Ectodermal cell (in vitro differentiated cells): ENCODE data around the gene PIAS1.

ENCODE experiments used
- H3K27ac ChIP-seq: 2 replicates; pipeline ENCODE4 v1.7.0; 2013; ENCODE audit warnings: mild to moderate bottlenecking, low read depth, low read length; ENCODE audit not compliant: insufficient read depth, poor library complexity, severe bottlenecking
- H3K27me3 ChIP-seq: 2 replicates; pipeline ENCODE4 v1.7.0; 2013; ENCODE audit warnings: mild to moderate bottlenecking, low read length; ENCODE audit not compliant: insufficient read depth, control insufficient read depth, poor library complexity, severe bottlenecking
- H3K36me3 ChIP-seq: one replicate; pipeline ENCODE4 v1.7.0; 2013; ENCODE audit warnings: low read length; ENCODE audit not compliant: control insufficient read depth, insufficient read depth
- H3K4me1 ChIP-seq: one replicate; pipeline ENCODE4 v1.7.0; 2013; ENCODE audit warnings: low read length; ENCODE audit not compliant: control insufficient read depth, insufficient read depth
- H3K4me3 ChIP-seq: 2 replicates; pipeline ENCODE4 v1.7.0; 2013; ENCODE audit warnings: low read depth, low read length, control low read depth; ENCODE audit not compliant: insufficient read depth
- H3K9me3 ChIP-seq: 2 replicates; pipeline ENCODE4 v1.7.0; 2013; ENCODE audit warnings: mild to moderate bottlenecking, low read length, moderate library complexity; ENCODE audit not compliant: control insufficient read depth
- WGBS, 2 experiments: methylation state at CpG; one replicate each; pipeline ENCODE4 v1.1.7; 2013; ENCODE audit warnings: missing lambda C conversion rate in 2 of 2; 5-methylcytosine and 5-hydroxymethylcytosine counted together

The PIAS1 gene

DNA sequence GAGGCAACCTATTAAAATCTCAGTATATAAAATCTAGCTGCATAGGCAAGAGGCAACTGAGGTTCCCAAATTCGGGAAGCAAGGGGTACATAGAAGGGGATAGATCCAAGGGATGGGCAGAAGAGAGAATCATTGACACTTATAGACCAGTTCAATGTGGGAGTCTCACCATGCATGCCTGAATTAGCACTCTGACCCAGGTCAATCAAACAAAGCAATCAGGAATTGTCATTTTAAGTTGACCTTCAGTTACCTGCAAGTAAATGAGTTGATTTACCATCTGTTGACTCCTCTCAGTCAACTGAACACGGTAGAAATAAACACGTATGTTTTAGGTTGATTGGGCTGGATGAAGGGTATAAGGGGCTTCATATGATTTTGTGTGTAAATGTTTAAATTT, 33.4 kb upstream of the PIAS1 start:
- no peaks in the 10 kb centered on the region for H3K4me1 ChIP-seq
- no peak overlapping the region for H3K4me3 ChIP-seq
- no peak overlapping the region for H3K27ac ChIP-seq
- no peaks in the 10 kb centered on the region for H3K9me3 ChIP-seq
- 66 to 78% methylated on average over 2 to 3 of the region's 3 CpGs for WGBS, 2 experiments
- no peaks in the 10 kb centered on the region for H3K36me3 ChIP-seq
- no peaks in the 10 kb centered on the region for H3K27me3 ChIP-seq

DNA sequence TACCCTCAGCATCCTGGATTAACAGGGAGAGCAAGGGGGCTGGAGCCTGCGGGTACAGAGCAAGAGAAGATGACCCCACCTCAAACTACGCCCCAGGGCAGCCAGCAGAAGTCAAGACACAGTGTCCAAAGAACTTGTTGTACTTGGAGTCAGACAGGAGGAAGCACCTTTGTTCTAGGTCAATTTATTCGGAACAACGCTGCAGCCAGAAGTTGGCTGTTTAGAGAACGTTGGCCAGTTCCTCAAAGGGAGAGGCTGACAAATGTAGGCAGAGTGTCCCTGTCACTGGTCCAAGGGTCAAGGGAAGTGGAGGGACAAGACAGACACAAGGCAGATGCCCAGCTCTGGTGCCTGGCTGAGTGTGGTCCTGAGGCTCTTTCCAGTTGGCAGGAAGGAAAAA, 32.1 kb upstream of the PIAS1 start:
- Histone ChIP-seq H3K4me3 (no peak overlapping the region), H3K36me3 (no peaks in the 10 kb centered on the region), H3K4me1 (no peaks in the 10 kb centered on the region), H3K9me3 (no peaks in the 10 kb centered on the region), H3K27me3 (no peaks in the 10 kb centered on the region), H3K27ac (no peak overlapping the region)
- 93 to 94% methylated on average over 5 of the region's 5 CpGs for WGBS, 2 experiments

DNA sequence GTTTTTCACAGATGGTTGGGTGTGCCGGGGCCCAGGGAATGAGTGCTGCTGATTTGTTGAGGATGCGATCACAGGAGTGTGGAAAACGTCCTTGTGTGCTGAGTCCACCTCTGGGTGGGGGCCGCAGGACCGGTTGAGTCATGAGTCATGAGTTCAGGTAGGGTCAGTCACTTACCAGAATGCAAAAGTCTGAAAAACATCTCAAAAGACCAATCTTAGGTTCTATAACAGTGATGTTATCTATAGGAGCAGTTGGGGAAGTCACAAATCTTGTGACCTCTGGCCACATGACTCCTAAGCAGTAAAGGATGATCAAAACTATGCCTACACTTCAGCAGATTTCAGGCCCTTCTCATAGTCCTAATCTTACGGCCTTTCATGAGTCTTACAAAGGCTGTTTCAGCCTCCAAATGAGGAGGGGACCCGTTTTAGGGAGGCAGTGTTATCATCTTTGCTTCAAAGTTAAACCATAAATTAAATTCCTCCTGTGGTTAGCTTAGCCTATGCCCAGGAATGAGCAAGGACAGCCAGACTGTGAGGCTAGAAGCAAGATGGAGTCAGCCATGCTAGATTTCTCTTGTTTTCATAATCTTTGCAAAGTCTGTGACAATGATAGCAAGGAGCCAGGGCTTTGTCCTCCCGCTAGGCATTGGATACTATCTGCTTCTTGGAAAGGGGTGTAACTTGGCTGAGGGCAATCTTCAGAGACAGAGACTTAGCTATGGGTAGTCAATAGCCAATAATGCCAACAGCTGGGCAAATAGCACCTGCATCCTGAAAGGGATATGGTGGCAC, 30.6 kb upstream of the PIAS1 start:
- H3K27ac ChIP-seq = no peak overlapping the region
- 94 to 95% methylated on average over 8 of the region's 8 CpGs for WGBS, 2 experiments

DNA sequence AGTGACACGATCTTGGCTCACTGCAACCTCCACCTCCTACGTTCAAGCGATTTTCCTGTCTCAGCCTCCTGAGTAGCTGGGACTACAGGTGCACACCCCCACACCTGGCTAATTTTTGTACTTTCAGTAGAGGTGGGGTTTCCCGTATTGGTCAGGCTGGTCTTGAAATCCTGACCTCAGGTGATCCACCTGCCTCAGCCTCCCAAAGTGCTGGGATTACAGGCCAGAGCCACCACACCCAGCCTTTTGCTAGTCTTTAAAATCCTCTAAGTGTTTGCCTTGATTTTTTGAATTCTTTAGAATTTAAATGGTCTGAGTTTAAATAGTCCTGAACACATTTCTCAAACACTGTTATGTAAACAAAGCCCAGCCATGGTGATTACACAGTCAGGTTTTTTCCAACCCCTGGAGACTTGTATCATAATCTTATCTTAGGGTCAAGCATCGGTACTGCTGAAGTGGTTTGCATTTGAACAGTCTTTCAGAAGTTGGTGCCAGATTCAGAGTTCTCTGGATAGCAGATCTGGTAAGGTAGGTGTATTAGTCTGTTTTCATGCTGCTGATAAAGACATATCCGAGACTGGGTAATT, 28.2 kb upstream of the PIAS1 start:
- Histone ChIP-seq H3K27ac (no peak overlapping the region), H3K4me1 (no peaks in the 10 kb centered on the region), H3K36me3 (no peaks in the 10 kb centered on the region), H3K27me3 (no peaks in the 10 kb centered on the region), H3K9me3 (no peaks in the 10 kb centered on the region), H3K4me3 (no peak overlapping the region)
- 83 to 94% methylated on average over 6 of the region's 6 CpGs for WGBS, 2 experiments

More for the DNA sequence above, 30.6 kb upstream of the PIAS1 start:
- Histone ChIP-seq H3K9me3 (no peaks in the 10 kb centered on the region), H3K4me1 (no peaks in the 10 kb centered on the region), H3K27me3 (no peaks in the 10 kb centered on the region), H3K36me3 (no peaks in the 10 kb centered on the region), H3K4me3 (no peak overlapping the region)

DNA sequence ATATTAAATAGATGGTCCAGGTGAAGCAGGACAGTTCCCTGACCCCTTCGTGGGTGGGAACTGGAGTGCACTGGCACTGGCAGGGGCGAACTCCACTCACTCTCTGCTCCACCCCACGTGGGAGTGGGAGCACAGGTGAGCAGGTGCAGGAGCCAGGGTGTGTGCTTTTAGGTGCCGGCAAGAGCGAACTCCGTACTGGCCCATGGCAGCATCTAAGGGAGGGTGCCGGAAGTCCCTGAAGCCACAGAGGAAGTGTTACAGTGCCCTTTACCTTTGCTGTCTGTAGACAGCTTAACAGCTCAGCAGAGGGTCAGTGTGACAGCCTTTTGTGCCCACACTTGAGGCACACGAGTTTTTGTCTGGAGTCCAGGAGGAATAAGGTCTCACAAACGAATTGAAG, 26.7 kb upstream of the PIAS1 start:
- 87 to 91% methylated on average over 9 of the region's 9 CpGs for WGBS, 2 experiments
- Histone ChIP-seq H3K36me3 (no peaks in the 10 kb centered on the region), H3K4me3 (no peak overlapping the region), H3K4me1 (no peaks in the 10 kb centered on the region), H3K27ac (no peak overlapping the region), H3K27me3 (no peaks in the 10 kb centered on the region), H3K9me3 (no peaks in the 10 kb centered on the region)

DNA sequence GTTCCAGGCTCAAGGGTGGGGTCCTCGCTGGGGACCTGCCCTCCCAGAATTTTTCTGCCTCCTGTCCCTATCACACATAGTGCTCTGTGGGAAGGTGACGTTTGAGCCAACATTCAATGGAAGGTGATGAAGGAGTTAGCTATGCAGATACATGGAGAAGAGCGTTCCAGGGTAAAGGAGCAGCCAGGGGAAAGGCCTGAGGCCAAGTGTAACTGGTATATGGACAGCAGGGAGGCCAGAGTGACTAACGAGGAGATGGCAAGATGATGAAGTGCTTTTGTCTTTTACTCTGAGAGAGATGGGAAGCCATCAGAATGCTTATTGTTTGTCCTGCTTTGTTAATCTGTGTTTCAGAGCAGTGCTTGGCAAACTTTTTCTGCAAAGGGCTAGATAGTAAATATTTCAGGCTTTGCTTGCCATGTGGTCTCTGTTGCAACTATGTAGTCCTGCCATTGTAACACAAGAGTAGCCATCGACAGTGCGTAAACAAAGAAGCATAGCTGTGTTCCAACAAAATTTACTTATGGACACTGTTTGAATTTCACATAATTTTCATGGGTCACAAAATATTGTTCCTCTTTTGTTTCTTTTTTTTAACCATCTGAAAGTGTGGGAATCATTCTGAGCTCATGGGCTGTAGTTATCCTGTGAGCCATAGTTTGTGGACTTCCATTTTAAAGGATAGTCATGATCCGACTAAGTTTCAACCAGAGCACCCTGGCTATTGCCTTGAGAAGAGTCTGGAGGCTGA, 25.8 kb upstream of the PIAS1 start:
- Histone ChIP-seq H3K4me1 (no peaks in the 10 kb centered on the region), H3K27ac (no peak overlapping the region), H3K9me3 (no peaks in the 10 kb centered on the region), H3K36me3 (no peaks in the 10 kb centered on the region), H3K27me3 (no peaks in the 10 kb centered on the region), H3K4me3 (no peak overlapping the region)
- WGBS, 2 experiments = 82 to 85% methylated on average over 7 of the region's 7 CpGs

DNA sequence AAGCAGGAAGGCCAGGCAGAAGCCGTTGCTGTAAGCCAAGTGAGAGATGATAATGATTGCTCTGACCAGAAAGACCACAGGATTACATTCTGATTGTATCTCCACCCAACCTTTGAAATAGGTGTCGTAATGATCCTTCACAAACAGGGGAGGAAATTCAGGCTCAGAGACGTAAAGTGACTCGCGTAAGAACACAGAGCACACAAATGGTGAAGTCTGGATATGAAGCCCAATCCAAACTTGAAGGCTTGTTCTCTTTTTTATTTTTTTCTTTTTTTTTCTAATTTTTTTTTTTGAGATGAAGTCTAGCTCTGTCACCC, 25.3 kb upstream of the PIAS1 start:
- H3K36me3 ChIP-seq = no peaks in the 10 kb centered on the region
- H3K4me3 ChIP-seq = no peak overlapping the region
- WGBS, 2 experiments = 91 to 95% methylated on average over 5 of the region's 5 CpGs
- no peaks in the 10 kb centered on the region for H3K27me3 ChIP-seq
- no peak overlapping the region for H3K27ac ChIP-seq
- H3K9me3 ChIP-seq = no peaks in the 10 kb centered on the region
- no peaks in the 10 kb centered on the region for H3K4me1 ChIP-seq

DNA sequence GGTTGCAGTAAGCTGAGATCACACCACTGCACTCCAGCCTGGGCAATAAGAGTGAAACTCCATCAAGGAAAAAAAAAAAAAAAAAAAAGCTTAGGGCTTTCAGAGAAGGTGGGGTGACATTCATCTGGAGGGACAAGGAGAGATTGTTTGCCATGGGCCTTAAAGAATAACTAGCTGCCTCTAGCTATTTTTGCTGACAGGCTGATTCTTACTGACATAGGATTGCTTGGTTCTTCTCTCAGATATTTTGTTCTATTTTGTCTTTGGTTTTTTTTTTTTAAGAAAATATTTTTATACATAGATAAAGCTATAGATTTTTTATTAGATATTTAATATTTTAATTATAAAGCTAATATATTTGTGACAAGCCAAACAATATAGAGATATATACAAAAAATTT, 24.2 kb upstream of the PIAS1 start:
- no peak overlapping the region for H3K4me3 ChIP-seq
- no peaks in the 10 kb centered on the region for H3K4me1 ChIP-seq
- no peak overlapping the region for H3K27ac ChIP-seq
- no peaks in the 10 kb centered on the region for H3K9me3 ChIP-seq
- no peaks in the 10 kb centered on the region for H3K36me3 ChIP-seq
- no peaks in the 10 kb centered on the region for H3K27me3 ChIP-seq

DNA sequence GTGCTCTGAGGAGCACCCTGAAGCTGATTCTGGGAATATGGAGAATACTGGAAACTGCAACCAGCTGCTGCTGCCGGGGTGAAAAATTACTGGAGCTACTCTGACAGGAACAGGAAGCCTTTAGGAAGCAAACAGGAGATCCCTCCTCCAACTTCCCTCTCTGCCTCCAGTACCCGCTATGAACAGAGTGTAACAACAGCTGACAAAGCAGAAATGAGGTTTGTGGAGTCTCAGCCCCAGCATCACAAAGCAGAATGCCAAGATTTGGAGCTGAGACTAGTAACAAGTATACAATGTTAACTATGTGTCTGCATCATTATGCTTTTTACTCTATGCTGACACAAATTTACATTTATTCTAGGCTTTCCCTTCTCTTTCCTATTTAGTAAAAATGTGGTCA, 22.7 kb upstream of the PIAS1 start:
- H3K27me3 ChIP-seq = no peaks in the 10 kb centered on the region
- H3K4me1 ChIP-seq = no peaks in the 10 kb centered on the region
- no peak overlapping the region for H3K27ac ChIP-seq
- 96% methylated on average over 2 of the region's 2 CpGs for WGBS, 2 experiments
- no peaks in the 10 kb centered on the region for H3K36me3 ChIP-seq
- no peak overlapping the region for H3K4me3 ChIP-seq
- no peaks in the 10 kb centered on the region for H3K9me3 ChIP-seq

DNA sequence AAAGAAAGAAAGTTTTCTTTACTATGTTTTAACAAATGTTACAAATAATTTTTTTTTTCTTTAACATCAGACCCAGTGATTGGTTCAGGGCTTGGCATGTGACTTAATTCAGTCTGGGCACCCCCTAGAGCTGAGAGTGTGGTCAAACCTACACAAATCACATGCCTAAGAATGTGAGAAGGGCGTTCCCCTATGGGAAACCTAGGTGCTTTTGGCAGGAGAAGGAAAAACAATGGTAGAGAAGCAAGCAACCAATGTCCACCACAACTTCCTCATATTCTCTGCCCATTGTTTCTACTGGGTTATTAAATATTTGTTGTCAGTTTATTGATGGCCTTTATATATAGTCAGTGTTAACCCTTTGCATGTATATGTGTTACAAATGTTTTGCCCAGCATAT, 21.4 kb upstream of the PIAS1 start:
- Histone ChIP-seq H3K36me3 (no peaks in the 10 kb centered on the region), H3K4me3 (no peak overlapping the region), H3K9me3 (no peaks in the 10 kb centered on the region), H3K27me3 (no peaks in the 10 kb centered on the region), H3K27ac (no peak overlapping the region), H3K4me1 (no peaks in the 10 kb centered on the region)
- 100% methylated on average over 1 of the region's 1 CpG for WGBS, 2 experiments
